NCI-H345 treated with DMSO at 0.1 percent for 48 hours (cell line): ENCODE data around the gene RNF220.

Experiments
- DNase-seq: peaks from one replicate; lab custom pipeline; 2025; ENCODE audit not compliant: unreplicated experiment; lab: John Stamatoyannopoulos, UW

The RNF220 gene

DNA sequence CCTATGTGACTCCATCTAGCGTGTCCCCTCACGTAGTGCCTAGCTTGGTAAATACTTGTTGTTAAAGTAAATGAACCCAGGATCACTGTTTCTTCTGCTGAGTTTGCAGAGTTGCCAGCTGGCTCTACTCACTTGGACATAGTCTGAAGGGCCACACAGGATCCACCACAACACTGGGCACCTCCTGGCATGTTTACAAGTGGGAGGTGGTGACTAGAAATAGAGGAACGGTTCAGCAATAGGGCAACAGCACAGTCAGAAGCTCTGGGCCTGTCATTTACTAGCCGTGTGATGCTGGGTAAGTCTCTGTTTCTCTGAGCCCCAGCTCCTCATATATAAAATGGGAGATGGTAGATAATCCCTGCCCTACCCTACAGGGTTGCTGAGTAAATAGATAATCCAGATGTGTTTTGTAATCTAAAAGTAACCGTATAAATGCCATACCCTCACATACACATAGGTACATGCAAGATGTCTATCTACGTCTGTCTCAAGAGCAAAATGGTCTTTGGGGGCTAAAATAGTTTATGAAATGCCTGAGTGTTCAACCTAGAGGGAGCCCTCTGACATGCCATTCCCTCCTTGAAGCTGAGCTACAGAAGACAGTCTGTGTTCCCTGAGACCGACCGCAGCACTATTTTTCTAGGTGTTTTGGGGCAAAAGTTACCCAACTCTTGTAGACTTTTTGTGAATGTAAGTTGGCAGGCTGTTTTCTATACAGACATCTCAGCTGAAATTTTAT, 20.5 kb downstream of the RNF220 start:
- DNase-seq: no peak

DNA sequence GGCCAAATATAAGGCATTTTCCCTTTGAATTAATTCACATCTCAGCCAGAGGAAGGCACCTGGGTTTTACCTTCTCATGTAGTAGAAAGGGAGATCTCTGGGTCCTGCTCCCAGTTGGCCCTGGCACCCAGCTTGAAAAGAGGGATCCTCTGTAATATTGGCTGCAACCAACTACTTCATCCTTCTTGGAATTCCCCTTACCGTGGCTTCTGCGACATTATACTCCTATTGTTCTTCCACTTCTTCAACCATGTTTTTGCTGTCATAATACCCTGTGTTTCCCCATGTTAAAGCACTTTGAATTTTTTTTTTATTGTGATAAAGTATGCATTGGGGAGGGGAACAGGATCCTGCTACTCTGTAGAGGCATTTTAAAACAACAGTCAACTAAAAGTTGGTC, 26.8 kb downstream of the RNF220 start:
- no peak for DNase-seq

DNA sequence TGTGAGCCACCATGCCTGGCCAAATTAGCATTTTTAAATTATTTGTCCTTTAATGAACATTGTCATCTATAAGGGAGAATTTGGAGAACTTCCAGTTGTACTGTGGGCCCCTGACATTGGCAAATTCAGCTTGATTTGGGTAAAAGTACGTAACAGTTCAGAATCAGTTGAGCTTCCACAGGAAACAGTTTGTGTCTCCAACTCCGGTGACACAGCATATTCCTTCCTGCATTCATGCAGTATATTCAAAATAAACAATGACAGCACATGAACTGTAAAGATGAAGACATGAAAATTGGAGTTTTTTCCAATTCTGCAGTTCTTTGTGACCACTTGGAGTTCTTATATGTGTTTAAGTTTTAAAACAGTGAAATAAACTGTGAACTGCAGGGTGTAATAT, 28.2 kb downstream of the RNF220 start:
- DNase-seq: no peak

GRCh38 chr1:44436401-44437106, 31.5 kb downstream of the RNF220 start:
- DNase-seq: no peak

GRCh38 chr1:44437107-44437716, 32.2 kb downstream of the RNF220 start:
- no peak for DNase-seq

DNA sequence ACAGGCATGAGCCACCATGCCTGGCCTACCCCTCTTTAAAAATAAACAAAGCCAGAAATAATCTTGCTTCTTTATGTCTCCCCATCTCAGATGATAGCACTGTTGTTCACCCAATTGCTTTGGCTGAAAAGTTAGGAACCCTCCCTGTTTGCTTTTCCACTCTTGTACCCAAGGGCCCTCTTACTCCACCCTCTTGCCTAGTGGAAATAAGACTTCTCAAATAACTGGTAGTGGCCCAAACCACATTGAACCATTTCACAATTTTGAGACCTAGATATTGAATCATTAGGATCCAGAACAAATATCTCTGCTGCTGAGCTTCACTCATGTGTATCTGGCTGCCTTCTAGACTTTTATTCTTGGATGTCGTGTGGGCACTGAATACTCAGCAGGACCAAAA, 37.7 kb downstream of the RNF220 start:
- no peak for DNase-seq

DNA sequence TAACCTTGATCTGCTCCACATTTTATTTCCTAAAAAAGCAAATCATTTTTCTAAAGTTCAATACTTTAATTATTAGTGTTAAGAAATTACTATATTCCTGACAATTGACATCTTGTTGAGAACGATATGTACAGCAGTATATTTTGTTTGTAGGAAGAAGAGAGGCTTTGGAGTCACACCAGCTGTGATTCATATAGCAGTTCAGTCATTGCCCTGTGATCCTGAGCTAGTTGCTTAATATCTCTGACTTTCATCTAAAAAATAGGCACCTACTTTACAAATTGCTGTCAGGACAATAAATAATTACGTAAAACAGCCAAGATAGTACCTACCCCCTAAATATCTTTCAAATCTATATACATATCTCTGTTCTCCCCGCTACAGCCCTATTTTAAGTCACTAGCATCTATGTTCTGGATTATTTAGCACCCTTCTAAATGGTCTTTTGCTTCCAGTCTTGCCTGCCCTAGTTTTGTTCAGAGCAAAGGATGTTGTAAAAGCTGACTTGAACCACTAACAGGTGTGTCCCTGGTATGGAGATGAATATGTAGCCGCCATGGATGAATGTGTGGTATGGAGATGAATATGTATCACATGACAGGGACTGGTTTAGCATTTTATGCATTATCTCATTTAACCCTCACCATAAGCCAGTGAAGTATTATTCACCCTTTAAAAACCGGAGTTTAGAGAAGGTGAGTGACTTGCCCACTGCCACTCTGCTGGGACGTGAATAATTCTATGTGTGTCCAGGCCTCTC, 42.2 kb downstream of the RNF220 start:
- no peak for DNase-seq

GRCh38 chr1:44453798-44454349, 48.8 kb downstream of the RNF220 start:
- no peak for DNase-seq

DNA sequence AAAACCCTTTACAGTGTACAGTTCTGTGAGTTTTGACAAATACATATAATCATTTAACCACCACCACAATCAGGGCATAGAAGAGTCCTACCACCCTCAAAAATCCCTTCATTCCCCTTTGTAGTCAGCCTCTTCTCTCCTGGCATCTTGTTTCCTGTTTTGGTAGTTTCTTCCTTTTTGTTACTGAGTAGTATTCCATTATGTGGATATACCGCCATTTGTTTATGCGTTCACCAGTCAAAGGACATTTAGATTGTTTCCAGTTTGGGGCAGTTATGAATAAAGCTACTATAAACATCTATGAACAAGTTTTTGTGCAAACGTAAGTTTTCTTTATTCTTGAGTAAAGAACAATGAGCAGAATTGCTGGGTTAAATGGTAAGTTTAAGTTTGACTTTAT, 49.6 kb downstream of the RNF220 start:
- DNase-seq: no peak

DNA sequence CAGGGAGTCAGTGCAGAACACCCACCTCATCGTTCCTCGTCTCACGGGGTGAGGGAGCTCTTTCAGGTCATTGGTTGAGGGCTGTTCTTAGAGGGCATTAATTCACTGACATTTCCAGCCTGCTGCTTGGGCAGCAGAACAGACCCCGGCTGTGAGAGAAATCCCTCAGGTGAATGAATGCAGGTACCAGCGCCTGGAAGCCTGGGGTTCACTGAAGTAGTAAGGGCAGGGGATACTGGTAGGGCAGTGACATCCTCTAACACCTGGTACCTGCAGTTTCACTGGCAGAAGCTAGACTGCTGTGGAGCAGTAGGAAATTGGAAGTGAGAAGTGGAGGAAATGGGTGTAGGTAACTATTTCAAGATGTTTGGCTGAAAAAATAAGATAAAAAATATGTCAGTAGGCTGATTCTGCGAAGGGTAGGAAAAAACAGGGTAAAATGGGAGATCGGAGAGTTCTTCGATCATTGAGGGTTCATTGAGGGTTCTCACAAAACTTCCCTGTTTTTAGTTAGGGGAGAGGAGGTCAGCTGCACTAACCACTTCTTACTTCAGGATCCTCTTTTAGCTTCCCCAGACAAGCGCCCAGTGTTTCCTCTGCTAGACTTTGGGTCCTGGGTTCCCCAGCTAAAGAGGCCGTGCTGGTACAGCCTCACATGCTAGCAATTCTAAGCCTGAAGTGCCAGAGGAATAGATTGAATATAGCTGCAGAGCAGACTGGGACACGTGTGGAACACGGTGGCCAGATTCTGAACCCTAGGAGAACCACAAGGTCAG, 55.2 kb downstream of the RNF220 start:
- DNase-seq: no peak

DNA sequence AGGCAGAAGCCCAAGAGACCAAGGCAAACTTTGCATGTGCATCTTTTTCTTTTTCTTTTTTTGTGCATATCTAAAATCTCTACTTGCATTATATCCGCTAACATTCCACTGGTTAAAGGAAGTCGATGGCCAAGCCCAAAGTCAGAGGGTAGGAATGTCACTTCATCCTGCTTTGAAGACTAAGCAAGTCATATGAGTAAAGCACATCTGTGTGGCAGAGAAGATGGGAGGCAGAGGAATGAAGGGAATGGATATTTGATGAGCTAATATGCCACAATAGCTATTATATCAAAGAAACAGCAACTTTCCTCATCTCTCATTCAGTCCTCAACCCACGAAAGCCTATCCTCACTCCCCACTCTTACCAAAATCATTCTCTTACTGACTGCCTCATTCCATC, 59.3 kb downstream of the RNF220 start:
- DNase-seq: no peak

DNA sequence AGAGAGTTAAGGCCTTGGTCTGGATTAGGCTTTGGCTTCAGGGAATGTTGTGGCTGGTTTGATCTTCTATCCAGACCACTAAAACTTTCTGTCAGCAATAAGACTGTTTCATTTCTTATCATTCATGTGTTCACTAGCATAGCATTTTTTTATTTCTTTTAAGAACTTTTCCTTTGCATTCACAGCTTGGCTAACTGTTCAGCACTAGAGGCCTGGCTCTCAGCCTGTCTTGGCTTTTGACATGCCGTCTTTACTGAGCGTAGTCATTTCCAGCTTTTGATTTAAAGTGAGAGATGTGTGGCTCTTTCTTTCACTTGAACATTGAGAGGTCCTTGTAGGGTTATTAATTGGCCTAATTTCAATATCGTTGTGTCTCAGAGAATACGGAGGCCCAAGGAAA, 62.5 kb downstream of the RNF220 start:
- no peak for DNase-seq

DNA sequence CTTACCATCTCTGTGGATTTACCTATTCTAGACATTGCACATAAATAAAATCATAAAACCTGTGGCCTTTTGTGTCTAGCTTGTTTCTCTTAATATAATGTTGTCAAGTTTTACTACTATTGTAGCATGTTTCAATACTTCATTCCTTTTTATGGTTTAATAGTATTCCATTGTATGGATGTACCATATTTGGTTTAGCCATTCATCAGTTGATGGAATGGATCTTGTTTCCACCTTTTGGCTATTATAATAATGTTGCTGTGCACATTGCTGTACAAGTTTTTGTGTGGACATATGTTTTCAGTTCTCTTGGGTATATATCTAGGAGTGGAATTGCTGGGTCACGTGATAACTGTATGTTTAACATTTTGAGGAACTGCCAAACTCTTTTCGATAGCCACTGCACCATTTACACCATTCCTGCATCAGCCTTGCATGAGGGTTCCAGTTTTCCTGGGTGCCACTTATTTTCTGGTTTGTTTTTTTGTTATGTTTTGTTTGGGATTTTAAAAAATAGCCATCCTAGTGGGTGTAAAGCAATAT, 66.9 kb downstream of the RNF220 start:
- DNase-seq: no peak

DNA sequence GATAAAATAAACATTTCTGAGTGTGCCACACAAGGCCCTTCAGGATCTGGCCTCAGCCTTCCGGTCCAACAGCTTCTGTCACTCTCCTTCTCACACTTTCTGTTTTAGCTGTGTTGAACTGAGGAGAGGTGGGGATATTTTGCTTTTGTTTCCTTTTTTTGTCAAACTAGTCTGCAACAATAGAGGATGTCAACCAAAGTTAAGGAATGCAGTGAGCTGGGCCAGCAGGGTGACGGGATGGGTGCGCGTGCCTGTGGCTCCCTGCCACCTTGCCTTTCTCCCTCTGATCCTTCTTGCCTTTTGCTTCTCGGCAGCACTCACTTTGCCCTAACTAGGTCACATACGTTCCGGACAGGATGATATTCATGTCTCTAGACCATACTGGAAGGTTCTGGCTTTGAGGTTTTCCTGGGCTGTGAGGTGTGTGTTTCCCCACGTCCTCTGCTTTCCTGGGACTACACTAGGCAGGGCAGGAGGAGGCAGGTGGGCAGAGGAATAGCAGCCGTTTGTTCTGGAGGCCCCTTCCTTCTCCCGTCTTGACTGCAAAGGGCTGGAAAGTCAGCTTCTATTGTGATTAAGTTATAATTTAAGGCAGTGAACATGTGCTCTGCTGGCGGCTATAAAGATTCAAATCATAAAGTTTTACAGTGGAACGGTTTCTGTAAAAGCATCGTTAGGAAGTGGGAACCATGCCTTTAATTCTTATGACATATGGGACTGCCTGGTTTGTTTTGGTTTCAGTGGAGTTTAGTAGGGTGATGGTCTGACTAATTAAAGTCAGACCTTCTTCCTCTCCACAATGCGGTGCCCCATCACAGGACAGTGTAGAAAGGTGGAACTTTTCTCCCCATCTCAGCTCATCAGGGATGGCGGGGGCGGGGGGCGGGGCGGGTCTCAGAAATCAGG, 67.8 kb downstream of the RNF220 start:
- no peak for DNase-seq

- no peak for DNase-seq
Measured at GRCh38 chr1:44476891-44477290, 71.8 kb downstream of the RNF220 start.

- no peak for DNase-seq
Measured at GRCh38 chr1:44481701-44482100, 76.6 kb downstream of the RNF220 start.

DNA sequence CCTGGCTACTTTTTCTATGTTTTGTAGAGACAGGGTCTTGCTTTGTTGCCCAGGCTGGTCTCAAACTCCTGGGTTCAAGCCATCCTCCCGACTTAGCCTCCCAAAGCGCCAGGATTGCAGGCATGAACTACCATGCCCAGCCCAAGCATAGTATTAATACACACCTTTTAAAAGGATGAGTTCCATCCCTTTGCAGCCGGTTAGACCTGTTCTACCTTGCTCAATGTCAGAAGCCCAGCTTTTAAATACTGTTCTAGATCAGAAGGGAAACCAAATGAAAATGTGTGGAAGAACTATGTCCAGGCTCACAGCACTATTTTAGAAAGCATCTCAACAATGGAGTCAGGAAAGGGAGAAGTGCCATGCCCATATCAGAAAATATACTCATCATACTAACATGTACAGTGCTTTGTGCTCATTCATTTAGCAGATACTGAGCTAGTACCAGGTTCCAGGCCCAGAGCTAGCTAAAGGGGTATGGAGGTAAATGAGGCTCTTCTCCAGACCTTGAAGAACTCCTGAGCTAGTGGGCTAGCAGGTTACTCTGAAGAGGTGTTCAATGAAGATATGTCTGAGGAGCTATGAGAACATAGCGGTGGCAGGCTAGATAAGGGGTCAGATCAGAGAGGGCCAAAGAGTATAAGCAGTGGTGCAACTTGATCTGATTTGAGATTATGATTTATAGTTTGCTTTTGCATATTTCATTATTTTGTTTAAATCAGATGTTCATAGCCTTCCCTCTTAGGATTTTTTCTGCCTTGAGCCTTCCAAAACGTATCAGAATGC, 78.2 kb downstream of the RNF220 start:
- DNase-seq: no peak

GRCh38 chr1:44484155-44484688, 79.2 kb downstream of the RNF220 start:
- DNase-seq: no peak
